Measurements from ENCODE around the gene TMEM69.
"Not testable (repeated sequence)": the region's sequence is repeated elsewhere in the genome, so short reads cannot be mapped to it uniquely, and the experiment has no call there.

The TMEM69 gene

GRCh38 chr1:45678489-45678888 is 9.5 kb upstream of the TMEM69 start:
- DNase-seq, result no peak

GRCh38 chr1:45679123-45679522 is 8.9 kb upstream of the TMEM69 start:
- DNase-seq, result no peak

GRCh38 chr1:45682942-45683341 is 5.0 kb upstream of the TMEM69 start:
- DNase-seq, result no peak

GRCh38 chr1:45684402-45684801 is 3.6 kb upstream of the TMEM69 start:
- no peak for DNase-seq

GRCh38 chr1:45685308-45686014 is 2.5 kb upstream of the TMEM69 start:
- DNase-seq, result no peak

- DNase-seq, result no peak
These were observed 2.0 kb upstream of the TMEM69 start for GRCh38 chr1:45686015-45686287.

GRCh38 chr1:45686288-45687013 is 1.5 kb upstream of the TMEM69 start, which contains the start of gene GPBP1L1:
GPBP1L1 (minus strand) TSS chr1:45686533; CDS start chr1:45659087, 27,446 bp downstream.
- DNase-seq, result peak; percentile 46

- DNase-seq, result peak; percentile 50
These were observed 797 bp upstream of the TMEM69 start for GRCh38 chr1:45687014-45687753.

- DNase-seq, result not testable (repeated sequence)
These were observed 5.8 kb downstream of the TMEM69 start for GRCh38 chr1:45693811-45694210.

- DNase-seq, result no peak
These were observed 6.8 kb downstream of the TMEM69 start for GRCh38 chr1:45694823-45695222.

GRCh38 chr1:45704637-45705036 is 16.7 kb downstream of the TMEM69 start:
- DNase-seq, result no peak

GRCh38 chr1:45713711-45714110 is 25.7 kb downstream of the TMEM69 start:
- DNase-seq, result no peak

GRCh38 chr1:45716700-45717099 is 28.7 kb downstream of the TMEM69 start:
- no peak for DNase-seq

- not testable (repeated sequence) for DNase-seq
These were observed 29.4 kb downstream of the TMEM69 start for GRCh38 chr1:45717386-45717785.

- no peak for DNase-seq
These were observed 30.3 kb downstream of the TMEM69 start for GRCh38 chr1:45718289-45718688.

- no peak for DNase-seq
These were observed 33.2 kb downstream of the TMEM69 start for GRCh38 chr1:45721207-45721606.

GRCh38 chr1:45722809-45723208 is 34.8 kb downstream of the TMEM69 start:
- DNase-seq, result no peak

- no peak for DNase-seq
These were observed 35.4 kb downstream of the TMEM69 start for GRCh38 chr1:45723248-45723930.

GRCh38 chr1:45726007-45726406 is 38.0 kb downstream of the TMEM69 start:
- not testable (repeated sequence) for DNase-seq

GRCh38 chr1:45730075-45730779 is 42.2 kb downstream of the TMEM69 start:
- DNase-seq, result no peak

- no peak for DNase-seq
These were observed 42.9 kb downstream of the TMEM69 start for GRCh38 chr1:45730780-45731319.

GRCh38 chr1:45739137-45739536 is 51.2 kb downstream of the TMEM69 start:
- no peak for DNase-seq
